Endothelial cell of umbilical vein (primary cell): ENCODE data around the gene ADAM10. TPM values are rescaled to one million over a fixed set of nuclear protein-coding genes. Genes with fewer than 3 reads are reported as not detected.

ENCODE experiments used
- BruUV-seq: library from RNA; stranded (reverse); fragments of 400-500 nt; replicated peaks from 2 replicates; lab custom pipeline; 2021; lab: Mats Ljungman, UMichigan
- CTCF ChIA-PET: fragments of 300-600, 350-600 bp; sonication (Branson Sonifier 250); formaldehyde crosslinking; loops from one replicate; lab custom pipeline; 2021; ENCODE audit warnings: antibody characterized with exemption, inconsistent platforms; lab: Charles Lee
- POLR2A ChIA-PET: fragments of 300-600, 350-600 bp; sonication (Branson Sonifier 250); formaldehyde crosslinking; loops from one replicate; lab custom pipeline; 2021; ENCODE audit warnings: antibody characterized with exemption, inconsistent platforms; lab: Charles Lee
- DNase-seq: peaks from one replicate; pipeline ENCODE4 v3.0.0-alpha.2; 2011; ENCODE audit warnings: low read depth, low spot score
- FAIRE-seq: peaks from 2 replicates; lab custom pipeline; 2011; peaks lifted over from hg19 to GRCh38; lab: Jason Lieb, UNC
- H2AFZ ChIP-seq: 2 replicates; pipeline ENCODE4 v1.6.0; 2012; ENCODE audit warnings: low read depth, low read length, control low read depth, inconsistent platforms
- H3K27ac ChIP-seq: 2 replicates; pipeline ENCODE4 v1.5.1; 2011; ENCODE audit warnings: low read depth, mild to moderate bottlenecking, control low read depth, low read length, moderate library complexity; ENCODE audit not compliant: insufficient read depth
- H3K27me3 ChIP-seq, 2 experiments: 2 replicates each; pipeline versions ENCODE4 v1.6.0 to v1.6.1; 2011; ENCODE audit warnings: low read length in 2 of 2, mixed read lengths in 1 of 2; ENCODE audit not compliant: control insufficient read depth in 2 of 2, insufficient read depth in 2 of 2
- H3K36me3 ChIP-seq, 2 experiments: 2 replicates in 1 of 2; 3 replicates in 1 of 2; pipeline ENCODE4 v1.5.1; 2011; ENCODE audit warnings: low read length in 2 of 2, mild to moderate bottlenecking in 1 of 2, moderate library complexity in 1 of 2; ENCODE audit not compliant: control insufficient read depth in 2 of 2, insufficient read depth in 2 of 2; ENCODE audit errors: extremely low read depth in 1 of 2
- H3K4me1 ChIP-seq: 3 replicates; pipeline ENCODE4 v1.5.1; 2011; ENCODE audit warnings: mild to moderate bottlenecking, low read length; ENCODE audit not compliant: control insufficient read depth, insufficient read depth; ENCODE audit errors: extremely low read depth
- H3K4me2 ChIP-seq: 2 replicates; pipeline ENCODE4 v1.6.1; 2011; ENCODE audit warnings: low read length, control low read depth, mixed read lengths; ENCODE audit not compliant: insufficient read depth
- H3K4me3 ChIP-seq, 3 experiments: fragments of 200-600 bp in 1 of 3; sonication (generic), shearing (Covaris generic) in 1 of 3; replicated peaks in 1 of 3; 2 replicates each; pipeline ENCODE4 v1.5.1; 2011 to 2016; ENCODE audit warnings: control low read depth in 3 of 3, low read length in 3 of 3, mild to moderate bottlenecking in 2 of 3, inconsistent platforms in 1 of 3, low read depth in 1 of 3, moderate library complexity in 1 of 3; ENCODE audit not compliant: insufficient read depth in 1 of 3
- H3K79me2 ChIP-seq: 2 replicates; pipeline ENCODE4 v1.6.0; 2012; ENCODE audit warnings: low read length, inconsistent platforms; ENCODE audit not compliant: control insufficient read depth, insufficient read depth
- H3K9ac ChIP-seq: replicated peaks from 2 replicates; pipeline ENCODE3; 2011; ENCODE audit warnings: low read length, control low read depth; ENCODE audit not compliant: insufficient read depth; ENCODE audit errors: extremely low read depth
- H3K9me1 ChIP-seq: replicated peaks from 3 replicates; pipeline ENCODE4 v1.6.0; 2011; ENCODE audit warnings: mild to moderate bottlenecking, low read length; ENCODE audit not compliant: control insufficient read depth, insufficient read depth; ENCODE audit errors: extremely low read depth
- H3K9me3 ChIP-seq: replicated peaks from 2 replicates; pipeline ENCODE4 v1.5.1; 2012; ENCODE audit warnings: low read length, inconsistent platforms; ENCODE audit not compliant: control insufficient read depth, insufficient read depth
- H4K20me1 ChIP-seq: replicated peaks from 2 replicates; pipeline ENCODE3; 2011; ENCODE audit warnings: mild to moderate bottlenecking, low read length; ENCODE audit not compliant: control insufficient read depth, insufficient read depth; ENCODE audit errors: extremely low read depth
- EZH2 ChIP-seq: IDR thresholded peaks from 2 replicates; pipeline ENCODE4 v1.6.1; 2012; ENCODE audit warnings: borderline replicate concordance, low read depth, mild to moderate bottlenecking, moderate library complexity, low read length, inconsistent platforms; ENCODE audit not compliant: severe bottlenecking
- FOS ChIP-seq: IDR thresholded peaks from 2 replicates; pipeline ENCODE4 v1.6.1; 2011; ENCODE audit warnings: mild to moderate bottlenecking, low read length, moderate library complexity, borderline replicate concordance; ENCODE audit not compliant: insufficient read depth
- GATA2 ChIP-seq: IDR thresholded peaks from 2 replicates; pipeline ENCODE4 v1.7.0; 2011; ENCODE audit warnings: low read depth, mild to moderate bottlenecking, moderate library complexity, mixed read lengths, low read length; ENCODE audit not compliant: insufficient read length, insufficient read depth
- JUN ChIP-seq: IDR thresholded peaks from 2 replicates; pipeline ENCODE4 v1.6.1; 2011; ENCODE audit warnings: borderline replicate concordance, low read depth; ENCODE audit not compliant: insufficient read length, insufficient read depth
- MYC ChIP-seq: IDR thresholded peaks from one replicate; pipeline ENCODE4 v1.6.1; 2011; ENCODE audit warnings: mild to moderate bottlenecking, low read depth, low read length
- POLR2A ChIP-seq: IDR thresholded peaks from 2 replicates; pipeline ENCODE4 v1.6.1; 2012; ENCODE audit warnings: low read depth, mild to moderate bottlenecking, control low read depth, low read length
- POLR2AphosphoS5 ChIP-seq: IDR thresholded peaks from 2 replicates; pipeline ENCODE4 v1.6.1; 2012; ENCODE audit warnings: low read depth, mild to moderate bottlenecking, control low read depth, low read length, moderate library complexity; ENCODE audit not compliant: insufficient read depth
- dilution Hi-C: fragments of 300-500 bp; cut with MboI; formaldehyde crosslinking; loops from one replicate; pipeline ENCODE4 v1.15.0; 2019; ENCODE audit warnings: low sequenced_read_pairs; ENCODE audit not compliant: extremely low pct_ligation_motif_present
- intact Hi-C: fragments of 100-400 bp; cut with micrococcal nuclease; formaldehyde crosslinking; loops from one replicate; pipeline ENCODE4 v1.10.0; 2022
- polyA plus RNA-seq, 4 experiments: library from polyadenylated mRNA; depleted of rRNA in 3 of 4; stranded (reverse) in 3 of 4; unstranded in 1 of 4; fragments of >200 nt; gene quantifications; 2 replicates each; pipeline versions ENCODE4 v1.2.1 to v1.2.3, GENCODE V29; 2011 to 2012; ENCODE audit warnings: missing spikeins in 1 of 4
- total RNA-seq: library from RNA; stranded (reverse); gene quantifications from 2 replicates; pipeline ENCODE4 v1.2.3, GENCODE V29; 2021
- TF ChIP-seq, protein P1 (sequence below): IDR thresholded peaks from 2 replicates; pipeline ENCODE4 v1.6.1; 2011; ENCODE audit not compliant: insufficient read depth, insufficient read length
- TF ChIP-seq, protein P2 (sequence below), 2 donors: IDR thresholded peaks; 1 replicate in 1 of 2; 2 replicates in 1 of 2; pipeline ENCODE4 v1.5.1; 2011; ENCODE audit warnings: low read length in 2 of 2, mild to moderate bottlenecking in 2 of 2, moderate library complexity in 2 of 2, control low read depth in 1 of 2, inconsistent platforms in 1 of 2, low read depth in 1 of 2; ENCODE audit not compliant: insufficient read depth in 1 of 2; ENCODE audit errors: extremely low read depth in 1 of 2

Gene ADAM10
- total and polyA plus RNA-seq, 2 donors (not counting 3 experiments of a cell fraction or from before 2014, with no cell fraction given): 91.3 to 203 TPM

DNA sequence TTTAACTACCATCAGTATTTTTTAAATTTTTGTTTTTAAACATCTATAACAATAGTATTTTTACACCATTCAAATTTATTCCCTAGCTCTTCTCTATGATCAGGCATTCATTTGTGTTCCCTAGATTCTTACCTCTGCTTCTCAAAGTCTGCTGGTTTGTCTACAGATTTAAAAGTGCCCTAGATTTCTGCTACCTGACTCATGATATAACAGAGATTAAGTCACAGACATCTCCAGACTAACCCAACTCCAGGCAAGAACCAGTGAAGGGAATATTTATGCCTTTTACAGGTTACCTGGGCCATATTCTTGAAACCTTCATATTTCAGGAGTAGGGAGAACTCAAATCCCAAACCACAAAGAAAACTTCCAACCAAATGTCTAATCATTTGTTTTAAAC is 38.8 kb downstream of the ADAM10 start:
- no peak for DNase-seq
- Histone ChIP-seq H3K9me3 (no peaks in the 10 kb centered on the region), H3K36me3 (no peaks in the 10 kb centered on the region), H2AFZ (no peak overlapping the region), H3K27ac (no peak overlapping the region), H3K79me2 (peaks cover 29% of the 10 kb centered on the region), H3K9me1 (no peaks in the 10 kb centered on the region), H3K4me3 (no peak overlapping the region), H3K27me3 (no peaks in the 10 kb centered on the region), H3K9ac (no peak overlapping the region), H4K20me1 (no peaks in the 10 kb centered on the region), H3K4me1 (no peaks in the 10 kb centered on the region), H3K4me2 (no peak overlapping the region)
- BruUV-seq: no TSS peak
- intact Hi-C loops: no loop called here
- TF ChIP-seq POLR2AphosphoS5: no peak
- TF ChIP-seq, protein P1, sequence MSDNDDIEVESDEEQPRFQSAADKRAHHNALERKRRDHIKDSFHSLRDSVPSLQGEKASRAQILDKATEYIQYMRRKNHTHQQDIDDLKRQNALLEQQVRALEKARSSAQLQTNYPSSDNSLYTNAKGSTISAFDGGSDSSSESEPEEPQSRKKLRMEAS: no peak
- no peak for TF ChIP-seq MYC
- TF ChIP-seq, protein P2, sequence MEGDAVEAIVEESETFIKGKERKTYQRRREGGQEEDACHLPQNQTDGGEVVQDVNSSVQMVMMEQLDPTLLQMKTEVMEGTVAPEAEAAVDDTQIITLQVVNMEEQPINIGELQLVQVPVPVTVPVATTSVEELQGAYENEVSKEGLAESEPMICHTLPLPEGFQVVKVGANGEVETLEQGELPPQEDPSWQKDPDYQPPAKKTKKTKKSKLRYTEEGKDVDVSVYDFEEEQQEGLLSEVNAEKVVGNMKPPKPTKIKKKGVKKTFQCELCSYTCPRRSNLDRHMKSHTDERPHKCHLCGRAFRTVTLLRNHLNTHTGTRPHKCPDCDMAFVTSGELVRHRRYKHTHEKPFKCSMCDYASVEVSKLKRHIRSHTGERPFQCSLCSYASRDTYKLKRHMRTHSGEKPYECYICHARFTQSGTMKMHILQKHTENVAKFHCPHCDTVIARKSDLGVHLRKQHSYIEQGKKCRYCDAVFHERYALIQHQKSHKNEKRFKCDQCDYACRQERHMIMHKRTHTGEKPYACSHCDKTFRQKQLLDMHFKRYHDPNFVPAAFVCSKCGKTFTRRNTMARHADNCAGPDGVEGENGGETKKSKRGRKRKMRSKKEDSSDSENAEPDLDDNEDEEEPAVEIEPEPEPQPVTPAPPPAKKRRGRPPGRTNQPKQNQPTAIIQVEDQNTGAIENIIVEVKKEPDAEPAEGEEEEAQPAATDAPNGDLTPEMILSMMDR (IDR thresholded peaks at IDR 0.05; ENCODE audit: extremely low read depth in 1 of 2, insufficient read depth in 1 of 2, low read depth in 1 of 2, low read length in 2 of 2): no peak
- no peak for TF ChIP-seq GATA2
- no peak for TF ChIP-seq POLR2A
- TF ChIP-seq FOS: no peak
- TF ChIP-seq EZH2: no peak
- TF ChIP-seq JUN: no peak
- no peak for FAIRE-seq
- dilution Hi-C loops: no loop called here
- ChIA-PET POLR2A (no interaction called here), CTCF (interaction anchor here (0.6 kb wide), 1 partner anchor 790 kb away, joined by 3 read pairs; no protein-coding TSS in a partner anchor)
